CD4-positive, alpha-beta memory T cell (primary cell): ENCODE results near the gene CLCF1. TPM values are rescaled to one million over a fixed set of nuclear protein-coding genes. Genes with fewer than 3 reads are reported as not detected.

Experiments used
- CTCF ChIA-PET: fragments of 350-600 bp; sonication (Branson Sonifier 250); formaldehyde crosslinking; loops from one replicate; lab custom pipeline; 2021; ENCODE audit warnings: inconsistent platforms; ENCODE audit not compliant: partially characterized antibody; lab: Charles Lee
- POLR2A ChIA-PET: fragments of 350-600 bp; sonication (Branson Sonifier 250); formaldehyde crosslinking; loops from one replicate; lab custom pipeline; 2021; ENCODE audit not compliant: partially characterized antibody; lab: Charles Lee
- DNase-seq, 5 donors: peaks; one replicate each; pipeline versions ENCODE4 v3.0.0 to v3.0.0-alpha.2; 2020 to 2022; ENCODE audit warnings: mixed read lengths in 1 of 5
- H3K27ac ChIP-seq: one replicate; pipeline ENCODE4 v1.7.0; 2013; ENCODE audit warnings: low read depth, low read length
- H3K27me3 ChIP-seq: 2 replicates; pipeline ENCODE4 v1.7.0; 2013; ENCODE audit warnings: mild to moderate bottlenecking, low read length, moderate library complexity; ENCODE audit not compliant: insufficient read depth
- H3K36me3 ChIP-seq: 2 replicates; pipeline ENCODE4 v1.7.0; 2013; ENCODE audit warnings: mild to moderate bottlenecking, low read length, moderate library complexity; ENCODE audit not compliant: insufficient read depth
- H3K4me1 ChIP-seq: 2 replicates; pipeline ENCODE4 v1.7.0; 2013; ENCODE audit warnings: mild to moderate bottlenecking, low read length, moderate library complexity; ENCODE audit not compliant: insufficient read depth
- H3K4me3 ChIP-seq, 2 donors: one replicate each; pipeline ENCODE4 v1.7.0; 2013; ENCODE audit warnings: low read length in 2 of 2, mild to moderate bottlenecking in 1 of 2
- H3K9me3 ChIP-seq, 2 donors: one replicate each; pipeline ENCODE4 v1.7.0; 2013; ENCODE audit warnings: low read length in 2 of 2, control low read depth in 1 of 2; ENCODE audit not compliant: control insufficient read depth in 1 of 2
- H3K27ac Mint-ChIP-seq, 7 donors: one replicate each; pipeline ENCODE4 v1.8.0; 2020 to 2021; ENCODE audit warnings: mixed read lengths in 7 of 7, mild to moderate bottlenecking in 6 of 7, inconsistent platforms in 3 of 7, moderate library complexity in 3 of 7
- H3K27me3 Mint-ChIP-seq, 2 donors: one replicate each; pipeline ENCODE4 v1.8.0; 2020 to 2021; ENCODE audit warnings: mixed read lengths in 2 of 2
- H3K36me3 Mint-ChIP-seq, 2 donors: one replicate each; pipeline ENCODE4 v1.8.0; 2020 to 2021; ENCODE audit warnings: mixed read lengths in 2 of 2, inconsistent platforms in 1 of 2, mild to moderate bottlenecking in 1 of 2
- H3K4me1 Mint-ChIP-seq, 4 donors: one replicate each; pipeline ENCODE4 v1.8.0; 2020 to 2021; ENCODE audit warnings: mixed read lengths in 4 of 4, mild to moderate bottlenecking in 1 of 4
- H3K4me3 Mint-ChIP-seq, 8 donors: one replicate each; pipeline ENCODE4 v1.8.0; 2020 to 2021; ENCODE audit warnings: mixed read lengths in 8 of 8, mild to moderate bottlenecking in 7 of 8, moderate library complexity in 6 of 8, inconsistent platforms in 3 of 8
- H3K9me3 Mint-ChIP-seq, 8 donors: one replicate each; pipeline ENCODE4 v1.8.0; 2020 to 2021; ENCODE audit warnings: mixed read lengths in 8 of 8, mild to moderate bottlenecking in 5 of 8, inconsistent platforms in 3 of 8, moderate library complexity in 1 of 8
- intact Hi-C: fragments of 100-400 bp; cut with micrococcal nuclease; formaldehyde crosslinking; loops from one replicate; pipeline ENCODE4 v1.15.1; 2023
- polyA plus RNA-seq, 2 donors: library from polyadenylated mRNA; unstranded; fragments of 300-500 nt; fragmentation: Illumina TruSeq; gene quantifications; one replicate each; pipeline ENCODE4 v1.2.3, GENCODE V29; 2021
- total RNA-seq, 2 experiments: library from RNA; stranded (reverse); gene quantifications; one replicate each; pipeline ENCODE4 v1.2.3, GENCODE V29; 2021

CLCF1 gene
- total and polyA plus RNA-seq, 4 experiments from 2014 or later = 0.45 to 6.4 (median 4.9) TPM

- H3K27me3 Mint-ChIP-seq = peaks cover 4% of the 10 kb centered on the region in 2 donors
- Histone ChIP-seq H3K9me3 (no peaks in the 10 kb centered on the region), H3K4me1 (peaks cover 70% of the 10 kb centered on the region), H3K4me3 (no peak overlapping the region), H3K36me3 (no peaks in the 10 kb centered on the region), H3K27ac (peak overlapping the region; percentile 24), H3K27me3 (no peaks in the 10 kb centered on the region)
- ChIA-PET POLR2A (interaction anchor here (1.0 to 19.7 kb wide), 5 partner anchors 12 to 129 kb away, joined by 3 to 449 read pairs (median 6); partner anchors contain the start of genes POLD4 and RAD9A), CTCF (interaction anchor here (0.7 to 24.8 kb wide), 4 partner anchors 12 to 239 kb away, joined by 3 to 1065 read pairs (median 28); partner anchors contain the start of genes POLD4 and PPP1CA)
- DNase-seq = no peak
- peak overlapping the region in 5 of 8 donors; percentile 30 to 97 (median 49) for H3K4me3 Mint-ChIP-seq
- H3K9me3 Mint-ChIP-seq = peaks cover 0 to 2% (median 0%) of the 10 kb centered on the region in 8 donors
- intact Hi-C loops = no loop called here
- peaks cover 11 to 14% of the 10 kb centered on the region in 2 donors for H3K36me3 Mint-ChIP-seq
- H3K27ac Mint-ChIP-seq = peak overlapping the region; percentile 23 to 94 (median 88)
- H3K4me1 Mint-ChIP-seq = peaks cover 60 to 80% (median 69%) of the 10 kb centered on the region in 4 donors
Measured at GRCh38 chr11:67369275-67369674, 4.1 kb downstream of the CLCF1 start.

- POLR2A ChIA-PET = interaction anchor here (2.0 to 19.7 kb wide), 2 partner anchors 14 to 129 kb away, joined by 6 to 449 read pairs; partner anchors contain the start of gene POLD4
- peaks cover 11 to 12% of the 10 kb centered on the region in 2 donors for H3K36me3 Mint-ChIP-seq
- no peaks in the 10 kb centered on the region for H3K9me3 ChIP-seq
- H3K4me1 ChIP-seq = peaks cover 71% of the 10 kb centered on the region
- intact Hi-C loops = no loop called here
- peak overlapping the region in 6 of 7 donors; percentile 24 to 94 (median 90) for H3K27ac Mint-ChIP-seq
- H3K4me3 ChIP-seq = no peak overlapping the region
- H3K4me3 Mint-ChIP-seq = peak overlapping the region in 7 of 8 donors; percentile 6 to 55 (median 21)
- peak in 2 of 5 donors; percentile 29 to 51 for DNase-seq
- no peaks in the 10 kb centered on the region for H3K27me3 ChIP-seq
- CTCF ChIA-PET = interaction anchor here (4.1 to 24.8 kb wide), 2 partner anchors 11 to 13 kb away, joined by 53 to 1065 read pairs; partner anchors contain the start of gene POLD4
- H3K36me3 ChIP-seq = no peaks in the 10 kb centered on the region
- peaks cover 61 to 80% (median 71%) of the 10 kb centered on the region in 4 donors for H3K4me1 Mint-ChIP-seq
- no peak overlapping the region for H3K27ac ChIP-seq
- peaks cover 0 to 2% (median 0%) of the 10 kb centered on the region in 8 donors for H3K9me3 Mint-ChIP-seq
- H3K27me3 Mint-ChIP-seq = peaks cover 0 to 2% of the 10 kb centered on the region in 2 donors
Measured at GRCh38 chr11:67368621-67369020, 4.8 kb downstream of the CLCF1 start.

GRCh38 chr11:67367761-67368227, 5.6 kb downstream of the CLCF1 start:
- peak overlapping the region in 4 of 8 donors; percentile 7 to 55 (median 40) for H3K4me3 Mint-ChIP-seq
- no peak for DNase-seq
- intact Hi-C loops = no loop called here
- H3K36me3 Mint-ChIP-seq = peaks cover 10 to 11% of the 10 kb centered on the region in 2 donors
- peak overlapping the region in 6 of 7 donors; percentile 44 to 94 (median 68) for H3K27ac Mint-ChIP-seq
- H3K27me3 ChIP-seq = no peaks in the 10 kb centered on the region
- H3K4me1 ChIP-seq = peaks cover 72% of the 10 kb centered on the region
- H3K4me3 ChIP-seq = no peak overlapping the region
- no peak overlapping the region for H3K27ac ChIP-seq
- peaks cover 0 to 2% of the 10 kb centered on the region in 2 donors for H3K27me3 Mint-ChIP-seq
- CTCF ChIA-PET = interaction anchor here (0.7 to 1.1 kb wide), 2 partner anchors 16 to 22 kb away, joined by 3 to 4 read pairs; no protein-coding TSS in a partner anchor
- POLR2A ChIA-PET = interaction anchor here (1.2 kb wide), 1 partner anchor 15 kb away, joined by 4 read pairs; no protein-coding TSS in a partner anchor
- no peaks in the 10 kb centered on the region for H3K36me3 ChIP-seq
- H3K9me3 Mint-ChIP-seq = no peaks in the 10 kb centered on the region
- H3K9me3 ChIP-seq = no peaks in the 10 kb centered on the region
- H3K4me1 Mint-ChIP-seq = peaks cover 62 to 84% (median 76%) of the 10 kb centered on the region in 4 donors

- H3K27ac ChIP-seq = no peak overlapping the region
- H3K27me3 ChIP-seq = no peaks in the 10 kb centered on the region
- ChIA-PET POLR2A (interaction anchor here (1.2 kb wide), 1 partner anchor 14 kb away, joined by 4 read pairs; no protein-coding TSS in a partner anchor), CTCF (interaction anchor here (0.7 to 1.1 kb wide), 2 partner anchors 16 to 22 kb away, joined by 3 to 4 read pairs; no protein-coding TSS in a partner anchor)
- peaks cover 64 to 90% (median 81%) of the 10 kb centered on the region in 4 donors for H3K4me1 Mint-ChIP-seq
- H3K4me3 Mint-ChIP-seq = peak overlapping the region in 1 of 8 donors; percentile 50
- H3K27ac Mint-ChIP-seq = peak overlapping the region in 4 of 7 donors; percentile 44 to 94 (median 74)
- DNase-seq = no peak
- H3K9me3 Mint-ChIP-seq = no peaks in the 10 kb centered on the region
- peaks cover 10 to 11% of the 10 kb centered on the region in 2 donors for H3K36me3 Mint-ChIP-seq
- H3K4me1 ChIP-seq = peaks cover 71% of the 10 kb centered on the region
- intact Hi-C loops = no loop called here
- peaks cover 0 to 2% of the 10 kb centered on the region in 2 donors for H3K27me3 Mint-ChIP-seq
- no peaks in the 10 kb centered on the region for H3K36me3 ChIP-seq
- no peaks in the 10 kb centered on the region for H3K9me3 ChIP-seq
- H3K4me3 ChIP-seq = no peak overlapping the region
Measured at GRCh38 chr11:67366961-67367760, 6.2 kb downstream of the CLCF1 start.

GRCh38 chr11:67366546-67366945, 6.9 kb downstream of the CLCF1 start:
- H3K36me3 Mint-ChIP-seq = peaks cover 7 to 11% of the 10 kb centered on the region in 2 donors
- H3K4me1 ChIP-seq = peaks cover 65% of the 10 kb centered on the region
- H3K27me3 ChIP-seq = no peaks in the 10 kb centered on the region
- H3K27me3 Mint-ChIP-seq = no peaks in the 10 kb centered on the region
- no peaks in the 10 kb centered on the region for H3K9me3 ChIP-seq
- CTCF ChIA-PET = interaction anchor here (18.4 kb wide), 1 partner anchor 14 kb away, joined by 1065 read pairs; the partner anchor contains the start of genes CLCF1 and RAD9A
- no peaks in the 10 kb centered on the region for H3K36me3 ChIP-seq
- POLR2A ChIA-PET = interaction anchor here (2.2 kb wide), 1 partner anchor 10 kb away, joined by 6 read pairs; no protein-coding TSS in a partner anchor
- intact Hi-C loops = no loop called here
- no peak overlapping the region for H3K4me3 Mint-ChIP-seq
- DNase-seq = no peak
- no peak overlapping the region for H3K4me3 ChIP-seq
- H3K27ac ChIP-seq = no peak overlapping the region
- peak overlapping the region in 6 of 7 donors; percentile 2 to 87 (median 78) for H3K27ac Mint-ChIP-seq
- H3K9me3 Mint-ChIP-seq = no peaks in the 10 kb centered on the region
- peaks cover 61 to 90% (median 79%) of the 10 kb centered on the region in 4 donors for H3K4me1 Mint-ChIP-seq

GRCh38 chr11:67365736-67366444, 7.5 kb downstream of the CLCF1 start:
- peaks cover 57 to 89% (median 74%) of the 10 kb centered on the region in 4 donors for H3K4me1 Mint-ChIP-seq
- POLR2A ChIA-PET = interaction anchor here (1.6 to 2.2 kb wide), 2 partner anchors 9 to 15 kb away, joined by 4 to 6 read pairs; no protein-coding TSS in a partner anchor

More at GRCh38 chr11:67365736-67366444, 7.5 kb downstream of the CLCF1 start:
- Mint-ChIP-seq H3K4me3 (peak overlapping the region in 4 of 8 donors; percentile 3 to 53 (median 49)), H3K36me3 (peaks cover 4 to 11% of the 10 kb centered on the region in 2 donors), H3K9me3 (no peaks in the 10 kb centered on the region), H3K27ac (peak overlapping the region in 6 of 7 donors; percentile 54 to 87 (median 79)), H3K27me3 (no peaks in the 10 kb centered on the region)
- H3K36me3 ChIP-seq = no peaks in the 10 kb centered on the region
- no peaks in the 10 kb centered on the region for H3K27me3 ChIP-seq
- no peak overlapping the region for H3K27ac ChIP-seq
- intact Hi-C loops = no loop called here
- H3K9me3 ChIP-seq = no peaks in the 10 kb centered on the region
- CTCF ChIA-PET = interaction anchor here (18.4 kb wide), 1 partner anchor 15 kb away, joined by 1065 read pairs; the partner anchor contains the start of genes CLCF1 and RAD9A
- DNase-seq = no peak
- H3K4me1 ChIP-seq = peaks cover 58% of the 10 kb centered on the region
- no peak overlapping the region for H3K4me3 ChIP-seq
